HG02885 (cell line): Measurements from ENCODE around the gene MAML2.

Source experiments
- ATAC-seq: cut with Tn5 transposase; IDR thresholded peaks from one replicate; pipeline ENCODE4 v1.9.1; 2021; ENCODE audit warnings: mild to moderate bottlenecking; ENCODE audit not compliant: unreplicated experiment, poor library complexity

MAML2 gene

GRCh38 chr11:96173422-96173821 is 169.6 kb downstream of the MAML2 start:
- no peak for ATAC-seq

GRCh38 chr11:96172604-96173003 is 170.4 kb downstream of the MAML2 start:
- ATAC-seq, result no peak

GRCh38 chr11:96169250-96169649 is 173.7 kb downstream of the MAML2 start:
- ATAC-seq, result no peak

GRCh38 chr11:96168623-96169022 is 174.4 kb downstream of the MAML2 start:
- no peak for ATAC-seq

GRCh38 chr11:96167787-96168186 is 175.2 kb downstream of the MAML2 start:
- ATAC-seq, result no peak

- no peak for ATAC-seq
These were observed 175.7 kb downstream of the MAML2 start for GRCh38 chr11:96167203-96167758.

- ATAC-seq, result no peak
These were observed 180.0 kb downstream of the MAML2 start for GRCh38 chr11:96162816-96163499.

- ATAC-seq, result no peak
These were observed 181.5 kb downstream of the MAML2 start for GRCh38 chr11:96161307-96162089.

- no peak for ATAC-seq
These were observed 182.2 kb downstream of the MAML2 start for GRCh38 chr11:96160732-96161306.

GRCh38 chr11:96159968-96160367 is 183.0 kb downstream of the MAML2 start:
- no peak for ATAC-seq

GRCh38 chr11:96158126-96158525 is 184.9 kb downstream of the MAML2 start:
- ATAC-seq, result no peak

- no peak for ATAC-seq
These were observed 185.5 kb downstream of the MAML2 start for GRCh38 chr11:96157517-96157873.

GRCh38 chr11:96156379-96156722 is 186.6 kb downstream of the MAML2 start:
- no peak for ATAC-seq

GRCh38 chr11:96155627-96156378 is 187.2 kb downstream of the MAML2 start:
- ATAC-seq, result peak; percentile 78

GRCh38 chr11:96154802-96155520 is 188.0 kb downstream of the MAML2 start:
- no peak for ATAC-seq

GRCh38 chr11:96152623-96153022 is 190.4 kb downstream of the MAML2 start:
- no peak for ATAC-seq

- no peak for ATAC-seq
These were observed 191.5 kb downstream of the MAML2 start for GRCh38 chr11:96151501-96151900.

GRCh38 chr11:96150609-96151008 is 192.4 kb downstream of the MAML2 start:
- no peak for ATAC-seq

- ATAC-seq, result no peak
These were observed 193.0 kb downstream of the MAML2 start for GRCh38 chr11:96149743-96150555.
